Stomach smooth muscle (tissue), 2 donors: ENCODE measurements around the gene FYN.
"Not testable (repeated sequence)": the region's sequence is repeated elsewhere in the genome, so short reads cannot be mapped to it uniquely, and the experiment has no call there.

Experiments used
- H3K27ac ChIP-seq: one replicate; pipeline ENCODE4 v1.7.0; 2013; ENCODE audit warnings: mild to moderate bottlenecking, low read length, inconsistent platforms
- H3K27me3 ChIP-seq, 2 donors: one replicate each; pipeline ENCODE4 v1.7.0; 2013; ENCODE audit warnings: low read length in 2 of 2; ENCODE audit not compliant: insufficient read depth in 2 of 2, control insufficient read depth in 1 of 2
- H3K36me3 ChIP-seq, 2 donors: one replicate each; pipeline ENCODE4 v1.7.0; 2013; ENCODE audit warnings: low read length in 2 of 2; ENCODE audit not compliant: control insufficient read depth in 2 of 2, insufficient read depth in 2 of 2
- H3K4me1 ChIP-seq: one replicate; pipeline ENCODE4 v1.7.0; 2013; ENCODE audit warnings: low read length; ENCODE audit not compliant: control insufficient read depth, insufficient read depth
- H3K4me3 ChIP-seq, 2 donors: one replicate each; pipeline ENCODE4 v1.7.0; 2013; ENCODE audit warnings: low read length in 2 of 2
- H3K9ac ChIP-seq, 2 donors: one replicate each; pipeline ENCODE4 v1.7.0; 2013; ENCODE audit warnings: low read length in 2 of 2, mild to moderate bottlenecking in 1 of 2
- H3K9me3 ChIP-seq, 2 donors: one replicate each; pipeline ENCODE4 v1.7.0; 2013; ENCODE audit warnings: low read length in 2 of 2; ENCODE audit not compliant: control insufficient read depth in 2 of 2
- donor health status: healthy.
- donor health status: Pancreatic carcinoma.

FYN gene

DNA sequence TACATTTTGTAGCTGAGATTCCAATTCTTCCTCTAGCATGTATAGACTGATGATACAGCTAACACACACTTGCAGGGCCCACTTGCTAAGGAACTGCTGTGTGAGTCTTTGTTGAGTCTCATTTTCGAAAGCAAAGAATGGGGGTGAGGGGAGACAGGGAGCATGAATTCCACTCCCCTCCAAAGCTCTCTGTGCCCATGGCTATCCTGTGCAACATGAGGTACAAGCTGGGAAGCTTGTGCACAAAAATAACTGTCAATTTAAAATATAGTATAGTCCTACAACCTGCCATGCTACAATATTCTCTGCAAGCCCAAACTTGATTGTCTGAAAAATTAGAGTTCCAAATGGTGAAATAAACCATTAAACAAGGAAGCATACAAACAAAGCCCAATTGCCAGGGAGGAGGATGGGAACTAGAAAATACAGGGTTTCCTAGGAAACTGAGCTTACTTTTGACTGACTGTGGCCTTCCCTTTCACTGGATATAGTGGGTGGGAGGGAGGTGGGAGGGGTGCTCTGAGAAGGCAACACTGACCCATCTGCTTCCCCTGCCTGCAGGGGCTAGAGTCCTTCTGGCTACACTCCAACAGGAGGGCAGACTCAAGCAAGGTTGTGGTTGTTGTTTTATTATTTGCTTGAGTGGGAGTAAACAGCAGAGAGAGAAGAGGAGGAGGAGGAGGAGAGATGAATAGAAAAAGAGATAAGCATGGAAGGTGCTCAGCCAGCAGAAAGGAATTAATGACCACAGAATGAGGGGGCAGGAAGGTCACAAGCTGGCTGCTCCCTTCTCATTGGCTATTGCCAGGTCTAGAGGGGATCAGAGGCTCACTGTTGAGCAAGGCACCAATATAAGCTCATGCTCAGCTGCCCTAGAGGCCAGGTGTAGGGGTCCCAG lies 84.6 kb downstream of the FYN start:
- H3K27ac ChIP-seq = no peak overlapping the region
- H3K4me3 ChIP-seq = no peak overlapping the region
- no peaks in the 10 kb centered on the region for H3K36me3 ChIP-seq
- no peaks in the 10 kb centered on the region for H3K9me3 ChIP-seq
- no peak overlapping the region for H3K9ac ChIP-seq
- H3K4me1 ChIP-seq = peaks cover 12% of the 10 kb centered on the region
- no peaks in the 10 kb centered on the region for H3K27me3 ChIP-seq

DNA sequence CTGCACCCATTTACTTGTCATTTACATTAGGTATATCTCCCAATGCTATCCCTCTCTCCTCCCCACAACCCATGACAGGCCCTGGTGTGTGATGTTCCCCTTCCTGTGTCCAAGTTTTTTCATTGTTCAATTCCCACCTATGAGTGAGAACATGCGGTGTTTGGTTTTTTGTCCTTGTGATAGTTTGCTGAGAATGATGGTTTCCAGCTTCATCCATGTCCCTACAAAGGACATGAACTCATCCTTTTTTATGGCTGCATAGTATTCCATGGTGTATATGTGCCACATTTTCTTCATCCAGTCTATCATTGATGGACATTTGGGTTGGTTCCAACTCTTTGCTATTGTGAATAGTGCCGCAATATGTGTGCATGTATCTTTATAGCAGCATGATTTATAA lies 87.1 kb downstream of the FYN start:
- H3K27me3 ChIP-seq = not testable (repeated sequence)
- H3K4me1 ChIP-seq = peaks cover 19% of the 10 kb centered on the region

DNA sequence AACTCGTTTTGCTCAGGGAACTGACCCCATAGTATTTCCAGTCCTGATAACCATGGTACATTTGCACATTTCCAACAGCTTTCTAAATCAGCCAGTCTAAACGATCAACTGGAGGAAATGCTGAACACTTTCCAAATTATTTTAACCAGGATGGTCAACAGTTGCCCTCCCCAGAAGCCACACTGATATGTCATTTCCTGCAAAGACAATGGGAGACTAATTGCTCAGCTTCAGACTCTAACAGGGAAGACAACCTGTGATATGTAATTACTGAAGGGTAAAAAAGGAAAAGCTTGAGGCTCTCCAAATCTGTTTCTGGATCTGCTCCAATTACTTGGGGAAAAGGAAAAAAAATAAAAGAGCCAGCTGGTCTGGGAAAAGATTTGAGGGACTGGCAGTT lies 88.8 kb downstream of the FYN start:
- no peaks in the 10 kb centered on the region for H3K36me3 ChIP-seq
- H3K4me1 ChIP-seq = peaks cover 16% of the 10 kb centered on the region
- H3K4me3 ChIP-seq = no peak overlapping the region
- H3K9ac ChIP-seq = no peak overlapping the region
- no peaks in the 10 kb centered on the region for H3K9me3 ChIP-seq
- no peaks in the 10 kb centered on the region for H3K27me3 ChIP-seq
- H3K27ac ChIP-seq = no peak overlapping the region

More for the DNA sequence above, 87.1 kb downstream of the FYN start:
- H3K9ac ChIP-seq, H3K4me3 ChIP-seq, H3K27ac ChIP-seq, H3K9me3 ChIP-seq, H3K36me3 ChIP-seq: not testable (repeated sequence)

DNA sequence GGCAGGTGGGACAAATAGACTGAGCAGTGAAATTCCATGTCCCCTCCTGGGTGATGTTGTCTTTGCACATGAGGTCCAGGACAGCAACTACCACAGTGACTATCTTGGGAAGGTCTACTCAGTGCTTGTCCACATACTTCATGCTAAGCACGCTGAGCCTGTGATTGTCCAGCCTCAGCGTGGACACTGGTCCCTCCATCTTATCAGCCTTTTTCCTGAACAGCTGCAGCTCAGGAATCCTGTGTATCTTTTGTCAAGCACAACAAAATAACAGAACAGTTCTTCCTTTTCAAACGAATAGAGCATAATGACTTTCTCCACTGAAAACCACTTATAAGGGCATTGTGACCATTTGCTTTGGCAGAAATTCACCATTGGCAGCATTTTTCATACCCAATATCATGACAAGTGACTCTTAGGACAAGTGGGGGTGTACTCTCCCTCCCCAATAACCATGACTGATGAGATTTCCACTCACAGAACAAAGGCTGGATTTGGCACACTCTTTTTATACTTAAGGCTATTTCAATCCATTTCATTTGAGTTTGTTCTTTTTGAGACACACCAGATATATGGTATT lies 90.3 kb downstream of the FYN start:
- peak overlapping the region; percentile 31 for H3K27ac ChIP-seq
- no peak overlapping the region for H3K4me3 ChIP-seq
- no peaks in the 10 kb centered on the region for H3K27me3 ChIP-seq
- no peaks in the 10 kb centered on the region for H3K9me3 ChIP-seq
- peaks cover 14% of the 10 kb centered on the region for H3K4me1 ChIP-seq
- H3K9ac ChIP-seq = no peak overlapping the region
- H3K36me3 ChIP-seq = no peaks in the 10 kb centered on the region

DNA sequence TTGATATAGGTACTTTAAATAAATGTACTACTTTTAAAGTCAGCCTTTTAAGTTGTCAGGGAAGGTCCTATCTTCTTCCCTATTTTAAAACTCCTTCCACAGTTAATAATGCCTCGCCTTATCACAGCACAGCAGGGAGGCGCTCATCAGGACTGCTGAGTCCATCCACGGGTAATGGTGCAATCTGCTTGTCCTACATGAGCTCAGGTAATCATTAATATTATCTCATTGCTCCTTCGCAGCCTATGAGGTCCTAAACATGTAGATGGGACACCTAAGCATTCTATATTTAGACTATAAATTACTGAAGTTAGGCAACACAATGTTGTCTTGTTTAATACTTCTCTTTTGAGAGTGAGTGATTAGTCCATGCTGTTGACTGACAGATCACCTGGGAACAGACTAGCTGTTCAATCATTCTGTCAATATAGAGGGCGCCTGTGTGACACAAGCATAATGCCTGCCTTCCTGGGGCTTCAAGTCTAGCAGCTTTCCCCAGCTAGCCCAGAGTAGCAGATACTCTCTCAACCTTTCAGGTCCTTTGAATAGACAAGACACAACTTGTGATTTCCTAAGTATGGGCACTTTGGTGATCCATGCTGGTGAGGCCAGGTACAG lies 91.0 kb downstream of the FYN start:
- Histone ChIP-seq H3K4me1 (peaks cover 19% of the 10 kb centered on the region), H3K27me3 (no peaks in the 10 kb centered on the region), H3K4me3 (no peak overlapping the region), H3K9ac (no peak overlapping the region), H3K9me3 (no peaks in the 10 kb centered on the region), H3K27ac (peak overlapping the region; percentile 31), H3K36me3 (no peaks in the 10 kb centered on the region)

DNA sequence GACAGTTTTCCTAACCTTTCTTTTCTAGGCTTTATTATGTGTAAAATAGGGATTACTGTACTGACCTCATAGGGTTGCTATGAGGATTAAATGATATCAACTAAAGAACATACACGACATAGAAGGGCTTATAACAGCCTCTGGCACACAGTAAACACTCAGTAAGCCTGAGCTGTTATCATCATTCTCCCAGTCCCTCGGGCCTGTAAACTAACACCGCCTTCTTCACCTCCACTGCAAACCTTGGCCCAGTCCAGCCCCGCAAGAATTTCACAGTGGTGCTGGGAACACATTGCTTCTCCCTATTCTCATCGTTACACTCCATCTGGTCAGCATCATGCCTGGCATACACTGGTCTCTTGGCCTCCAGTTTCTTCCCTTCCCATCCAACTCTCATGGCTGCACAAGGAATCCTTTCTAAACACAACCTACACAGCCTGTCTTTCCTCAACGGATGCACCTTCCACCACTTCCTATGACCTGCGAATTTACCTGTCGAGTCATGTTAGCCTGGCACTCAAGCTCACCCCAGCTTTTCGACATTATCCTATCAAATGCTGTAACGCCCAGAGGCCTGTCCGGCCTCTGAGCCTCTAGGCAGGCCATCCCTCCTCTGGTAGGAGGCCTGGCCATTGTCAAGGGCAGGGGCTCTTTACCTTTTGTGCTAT lies 92.1 kb downstream of the FYN start:
- Histone ChIP-seq H3K9me3 (no peaks in the 10 kb centered on the region), H3K9ac (peak overlapping the region in 1 of 2 donors; percentile 36), H3K4me3 (no peak overlapping the region), H3K36me3 (no peaks in the 10 kb centered on the region), H3K4me1 (peaks cover 19% of the 10 kb centered on the region), H3K27ac (peak overlapping the region; percentile 56), H3K27me3 (no peaks in the 10 kb centered on the region)

DNA sequence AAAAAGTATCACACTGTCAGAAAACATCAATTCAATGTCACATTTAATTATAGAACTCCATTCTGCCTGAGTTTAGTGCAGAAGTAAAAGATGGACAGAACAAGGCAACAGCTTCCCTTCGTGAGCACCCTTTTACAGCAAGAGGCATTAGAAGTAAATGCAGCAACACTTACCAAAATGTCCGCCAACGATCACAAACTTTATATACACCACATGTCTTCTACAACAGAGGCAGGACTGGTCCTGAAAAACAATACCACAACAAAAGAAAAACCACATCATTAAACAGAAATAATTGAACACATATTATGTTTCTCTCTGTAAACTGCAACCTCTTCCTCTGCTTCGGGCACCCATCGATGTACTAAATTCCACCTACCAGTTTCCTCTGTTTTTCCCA lies 92.9 kb downstream of the FYN start:
- H3K4me3 ChIP-seq = no peak overlapping the region
- no peak overlapping the region for H3K9ac ChIP-seq
- H3K27ac ChIP-seq = peak overlapping the region; percentile 56
- H3K9me3 ChIP-seq = no peaks in the 10 kb centered on the region
- H3K27me3 ChIP-seq = no peaks in the 10 kb centered on the region
- no peaks in the 10 kb centered on the region for H3K36me3 ChIP-seq
- H3K4me1 ChIP-seq = peaks cover 22% of the 10 kb centered on the region

DNA sequence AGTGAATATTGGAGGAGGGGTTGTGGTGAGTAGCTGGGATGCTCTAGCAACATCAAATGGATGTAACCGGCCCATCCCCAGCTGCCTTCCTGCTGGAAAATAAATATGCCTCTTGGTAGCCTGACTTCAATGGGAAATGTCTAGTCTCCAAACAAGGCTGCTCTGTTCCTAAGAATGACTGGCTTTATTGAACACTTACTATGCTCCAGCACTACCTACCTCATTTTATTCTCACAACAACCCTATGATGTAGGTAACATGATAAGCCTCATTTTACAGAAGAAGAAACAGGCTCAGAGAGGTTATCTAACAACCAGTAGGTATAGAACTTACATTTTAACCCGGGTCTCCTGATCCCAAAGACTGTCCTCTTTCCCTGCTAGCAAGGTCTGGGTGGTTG lies 93.6 kb downstream of the FYN start:
- Histone ChIP-seq H3K9ac (no peak overlapping the region), H3K4me1 (peaks cover 22% of the 10 kb centered on the region)

DNA sequence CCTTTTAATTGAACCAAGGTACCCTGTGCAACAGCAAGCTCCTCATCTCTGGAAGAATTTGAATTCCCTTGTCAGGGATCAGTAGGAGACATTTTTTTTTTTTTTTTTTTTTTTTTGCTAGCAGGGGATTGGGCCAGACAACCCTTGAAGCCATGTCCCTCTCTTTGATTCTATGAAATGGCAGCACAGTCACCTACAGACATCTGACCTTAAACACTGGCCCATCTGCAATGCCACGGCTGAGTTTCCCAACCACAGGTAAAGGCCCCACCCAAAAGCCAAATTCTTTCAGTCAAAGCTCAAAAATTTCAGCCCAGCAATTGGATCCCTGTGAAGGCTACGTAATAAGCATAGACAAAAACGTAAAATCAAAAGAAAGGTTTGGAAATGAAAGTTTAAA lies 94.2 kb downstream of the FYN start:
- Histone ChIP-seq H3K27ac (no peak overlapping the region), H3K36me3 (no peaks in the 10 kb centered on the region), H3K4me1 (peaks cover 21% of the 10 kb centered on the region), H3K9me3 (no peaks in the 10 kb centered on the region), H3K9ac (no peak overlapping the region), H3K27me3 (no peaks in the 10 kb centered on the region), H3K4me3 (no peak overlapping the region)

More for the DNA sequence above, 93.6 kb downstream of the FYN start:
- Histone ChIP-seq H3K9me3 (no peaks in the 10 kb centered on the region), H3K27me3 (no peaks in the 10 kb centered on the region), H3K27ac (no peak overlapping the region), H3K36me3 (no peaks in the 10 kb centered on the region), H3K4me3 (no peak overlapping the region)

DNA sequence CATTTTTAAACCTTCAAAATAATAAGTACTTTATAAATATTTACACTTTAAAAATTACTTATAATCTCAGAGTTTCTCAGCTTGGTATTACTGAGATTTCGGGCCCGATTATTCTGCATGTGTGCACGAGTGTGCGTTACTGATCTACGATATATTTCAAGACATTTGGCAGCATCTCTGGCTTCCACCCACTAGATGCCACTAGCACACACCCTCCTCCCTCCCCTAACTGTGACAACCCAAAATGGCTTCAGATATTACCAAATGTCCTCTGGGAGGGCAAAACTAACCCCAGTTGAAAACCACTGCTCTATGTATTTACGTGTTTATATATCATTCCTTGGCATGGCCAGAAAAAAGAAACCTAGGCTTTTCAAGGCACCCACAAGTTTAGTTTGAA lies 95.9 kb downstream of the FYN start:
- peaks cover 17% of the 10 kb centered on the region for H3K4me1 ChIP-seq
- no peaks in the 10 kb centered on the region for H3K36me3 ChIP-seq
- no peaks in the 10 kb centered on the region for H3K9me3 ChIP-seq
- no peak overlapping the region for H3K27ac ChIP-seq
- H3K4me3 ChIP-seq = no peak overlapping the region
- no peak overlapping the region for H3K9ac ChIP-seq
- H3K27me3 ChIP-seq = no peaks in the 10 kb centered on the region
